Hepatocyte (in vitro differentiated cells): Measurements from ENCODE around the gene KRTAP5-1. TPM values are rescaled to one million over a fixed set of nuclear protein-coding genes. Genes with fewer than 3 reads are reported as not detected.

Experiments
- DNase-seq: peaks from one replicate; pipeline ENCODE4 v3.0.0-alpha.2; 2016; ENCODE audit warnings: low spot score
- H2AFZ ChIP-seq: fragments of 200-600 bp; sonication (generic); 2 replicates; pipeline ENCODE4 v1.6.0; 2016; ENCODE audit warnings: antibody characterized with exemption, mild to moderate bottlenecking
- H3K27ac ChIP-seq: fragments of 200-600 bp; sonication (generic); 2 replicates; pipeline ENCODE4 v1.5.1; 2016; ENCODE audit warnings: mild to moderate bottlenecking
- H3K27me3 ChIP-seq: fragments of 200-600 bp; sonication (generic); 2 replicates; pipeline ENCODE4 v1.6.1; 2016
- H3K36me3 ChIP-seq: fragments of 200-600 bp; sonication (generic); replicated peaks from 2 replicates; pipeline ENCODE4 v1.5.1; 2016; ENCODE audit warnings: low read depth; ENCODE audit not compliant: insufficient read depth
- H3K4me1 ChIP-seq: fragments of 200-600 bp; sonication (generic); 2 replicates; pipeline ENCODE4 v1.5.1; 2016; ENCODE audit warnings: mild to moderate bottlenecking, moderate library complexity; ENCODE audit not compliant: insufficient read depth
- H3K4me2 ChIP-seq: fragments of 200-600 bp; sonication (generic); 2 replicates; pipeline ENCODE4 v1.6.0; 2016
- H3K4me3 ChIP-seq: fragments of 200-600 bp; sonication (generic); 2 replicates; pipeline ENCODE4 v1.5.1; 2016; ENCODE audit warnings: mild to moderate bottlenecking
- H3K79me2 ChIP-seq: fragments of 200-600 bp; sonication (generic); 2 replicates; pipeline ENCODE4 v1.6.0; 2017; ENCODE audit warnings: mild to moderate bottlenecking
- H3K9me2 ChIP-seq: fragments of 200-600 bp; sonication (generic); replicated peaks from 2 replicates; pipeline ENCODE4 v1.6.0; 2017; ENCODE audit warnings: mild to moderate bottlenecking; ENCODE audit not compliant: insufficient read depth
- H3K9me3 ChIP-seq: fragments of 200-600 bp; sonication (generic); 2 replicates; pipeline ENCODE4 v1.5.1; 2016; ENCODE audit warnings: low read depth, mild to moderate bottlenecking
- H4K20me1 ChIP-seq: fragments of 200-600 bp; sonication (generic); 2 replicates; pipeline ENCODE4 v1.6.0; 2016; ENCODE audit warnings: mild to moderate bottlenecking; ENCODE audit not compliant: insufficient read depth, poor library complexity, severe bottlenecking
- CTCF ChIP-seq: fragments of 200-600 bp; sonication (generic); IDR thresholded peaks from 2 replicates; pipeline ENCODE4 v1.5.1; 2016; ENCODE audit warnings: antibody characterized with exemption, mild to moderate bottlenecking; ENCODE audit not compliant: poor library complexity
- EZH2 ChIP-seq: fragments of 200-600 bp; sonication (generic); IDR thresholded peaks from 2 replicates; pipeline ENCODE4 v1.6.1; 2016; ENCODE audit warnings: antibody characterized with exemption, mild to moderate bottlenecking, borderline replicate concordance
- EZH2phosphoT487 ChIP-seq: fragments of 200-600 bp; sonication (generic); IDR thresholded peaks from one replicate; pipeline ENCODE4 v1.6.1; 2018; ENCODE audit warnings: antibody characterized with exemption, mild to moderate bottlenecking, low read depth, moderate library complexity; ENCODE audit not compliant: unreplicated experiment, severe bottlenecking
- WGBS: methylation state at CpG from one replicate; pipeline ENCODE4 v1.1.6; 2016; ENCODE audit warnings: low lambda C conversion rate; ENCODE audit errors: missing lambda C conversion rate; 5-methylcytosine and 5-hydroxymethylcytosine counted together
- polyA plus RNA-seq: library from polyadenylated mRNA; unstranded; fragments of >200 nt; fragmentation: Nextera tagmentation; extraction: Ambion mirVana; gene quantifications from 2 replicates; pipeline ENCODE4 v1.2.1, GENCODE V29; 2016
- total RNA-seq: library from RNA; depleted of rRNA; stranded (reverse); fragments of >200 nt; gene quantifications from 2 replicates; pipeline ENCODE4 v1.2.3, GENCODE V29; 2014

KRTAP5-1 gene
- total and polyA plus RNA-seq, 2 experiments from 2014 or later = not detected

- Histone ChIP-seq H3K4me1 (peaks cover 24% of the 10 kb centered on the region), H2AFZ (no peak overlapping the region), H3K79me2 (no peaks in the 10 kb centered on the region), H4K20me1 (peaks cover 5% of the 10 kb centered on the region), H3K27me3 (no peaks in the 10 kb centered on the region), H3K9me3 (no peaks in the 10 kb centered on the region), H3K36me3 (no peaks in the 10 kb centered on the region), H3K9me2 (no peaks in the 10 kb centered on the region), H3K4me2 (no peak overlapping the region), H3K4me3 (no peak overlapping the region), H3K27ac (no peak overlapping the region)
- TF ChIP-seq EZH2phosphoT487 (no peak), CTCF (no peak), EZH2 (no peak)
- WGBS = 95% methylated on average over 17 of the region's 17 CpGs
- DNase-seq = no peak
Observed at GRCh38 chr11:1561266-1561665, 23.8 kb downstream of the KRTAP5-1 start.

- peaks cover 26% of the 10 kb centered on the region for H3K4me1 ChIP-seq
- no peaks in the 10 kb centered on the region for H3K9me3 ChIP-seq
- TF ChIP-seq CTCF = no peak
- no peak for TF ChIP-seq EZH2
- TF ChIP-seq EZH2phosphoT487 = no peak
- no peak overlapping the region for H3K4me2 ChIP-seq
- no peak overlapping the region for H3K27ac ChIP-seq
- H3K4me3 ChIP-seq = no peak overlapping the region
- no peaks in the 10 kb centered on the region for H3K79me2 ChIP-seq
- H3K36me3 ChIP-seq = no peaks in the 10 kb centered on the region
- 91% methylated on average over 8 of the region's 8 CpGs for WGBS
- DNase-seq = no peak
- H3K9me2 ChIP-seq = no peaks in the 10 kb centered on the region
- H3K27me3 ChIP-seq = no peaks in the 10 kb centered on the region
- no peak overlapping the region for H2AFZ ChIP-seq
- peaks cover 4% of the 10 kb centered on the region for H4K20me1 ChIP-seq
Observed at GRCh38 chr11:1560649-1561251, 24.3 kb downstream of the KRTAP5-1 start.

- no peak for DNase-seq
- no peaks in the 10 kb centered on the region for H3K9me3 ChIP-seq
- no peaks in the 10 kb centered on the region for H3K36me3 ChIP-seq
- H3K27me3 ChIP-seq = no peaks in the 10 kb centered on the region
- H3K4me1 ChIP-seq = peaks cover 33% of the 10 kb centered on the region
- H3K9me2 ChIP-seq = no peaks in the 10 kb centered on the region
- no peaks in the 10 kb centered on the region for H3K79me2 ChIP-seq
- peaks cover 3% of the 10 kb centered on the region for H4K20me1 ChIP-seq
- no peak overlapping the region for H2AFZ ChIP-seq
- H3K4me3 ChIP-seq = no peak overlapping the region
- H3K27ac ChIP-seq = no peak overlapping the region
- no peak overlapping the region for H3K4me2 ChIP-seq
- no peak for TF ChIP-seq EZH2phosphoT487
- no peak for TF ChIP-seq EZH2
- no peak for TF ChIP-seq CTCF
- WGBS = 93% methylated on average over 15 of the region's 15 CpGs
Observed at GRCh38 chr11:1560002-1560648, 25.0 kb downstream of the KRTAP5-1 start.
